Measurements from ENCODE around the gene MRNIP. TPM values are rescaled to one million over a fixed set of nuclear protein-coding genes. Genes with fewer than 3 reads are reported as not detected.
"Not testable (repeated sequence)": the region's sequence is repeated elsewhere in the genome, so short reads cannot be mapped to it uniquely, and the experiment has no call there.

The MRNIP gene
- total RNA-seq, 1 donor from 2014 or later = 42.2 TPM

GRCh38 chr5:179874536-179875292 lies 16.1 kb upstream of the MRNIP start:
- H3K36me3 Mint-ChIP-seq (ENCODE audit: low read depth) = peaks cover 14% of the 10 kb centered on the region
- H3K9me3 Mint-ChIP-seq = no peaks in the 10 kb centered on the region
- H3K4me3 Mint-ChIP-seq = no peak overlapping the region
- H3K4me1 Mint-ChIP-seq = peaks cover 4% of the 10 kb centered on the region
- no peak for TF ChIP-seq CTCF (conservative IDR thresholded peaks at IDR 0.05)
- DNase-seq (ENCODE audit: low read depth, low spot score) = no peak
- H3K27me3 Mint-ChIP-seq (ENCODE audit: low read depth) = no peaks in the 10 kb centered on the region
- no peak overlapping the region for H3K27ac Mint-ChIP-seq (ENCODE audit: unreplicated experiment)

GRCh38 chr5:179874136-179874535 lies 15.5 kb upstream of the MRNIP start:
- peaks cover 14% of the 10 kb centered on the region for H3K36me3 Mint-ChIP-seq (ENCODE audit: low read depth)
- H3K9me3 Mint-ChIP-seq = no peaks in the 10 kb centered on the region
- H3K4me3 Mint-ChIP-seq = no peak overlapping the region
- DNase-seq (ENCODE audit: low read depth, low spot score) = no peak
- peaks cover 4% of the 10 kb centered on the region for H3K4me1 Mint-ChIP-seq
- no peaks in the 10 kb centered on the region for H3K27me3 Mint-ChIP-seq (ENCODE audit: low read depth)
- H3K27ac Mint-ChIP-seq (ENCODE audit: unreplicated experiment) = no peak overlapping the region
- TF ChIP-seq CTCF (conservative IDR thresholded peaks at IDR 0.05) = no peak

- H3K4me1 Mint-ChIP-seq = peaks cover 4% of the 10 kb centered on the region
- no peak for TF ChIP-seq CTCF (conservative IDR thresholded peaks at IDR 0.05)
- no peak for DNase-seq (ENCODE audit: low read depth, low spot score)
- H3K4me3 Mint-ChIP-seq = no peak overlapping the region
- H3K36me3 Mint-ChIP-seq (ENCODE audit: low read depth) = peaks cover 14% of the 10 kb centered on the region
- no peaks in the 10 kb centered on the region for H3K9me3 Mint-ChIP-seq
- no peak overlapping the region for H3K27ac Mint-ChIP-seq (ENCODE audit: unreplicated experiment)
- no peaks in the 10 kb centered on the region for H3K27me3 Mint-ChIP-seq (ENCODE audit: low read depth)
Measured at GRCh38 chr5:179873588-179874110, 15.0 kb upstream of the MRNIP start.

- Mint-ChIP-seq H3K9me3 (no peaks in the 10 kb centered on the region), H3K4me1 (peaks cover 4% of the 10 kb centered on the region), H3K4me3 (no peak overlapping the region), H3K27me3 (ENCODE audit: low read depth) (no peaks in the 10 kb centered on the region), H3K36me3 (ENCODE audit: low read depth) (peaks cover 14% of the 10 kb centered on the region), H3K27ac (ENCODE audit: unreplicated experiment) (no peak overlapping the region)
- TF ChIP-seq CTCF (conservative IDR thresholded peaks at IDR 0.05) = no peak
- no peak for DNase-seq (ENCODE audit: low read depth, low spot score)
Measured at GRCh38 chr5:179872828-179873575, 14.4 kb upstream of the MRNIP start.

- H3K27me3 Mint-ChIP-seq (ENCODE audit: low read depth) = no peaks in the 10 kb centered on the region
- H3K36me3 Mint-ChIP-seq (ENCODE audit: low read depth) = peaks cover 9% of the 10 kb centered on the region
- peak overlapping the region; percentile 19 for H3K27ac Mint-ChIP-seq (ENCODE audit: unreplicated experiment)
- H3K9me3 Mint-ChIP-seq = no peaks in the 10 kb centered on the region
- no peak for DNase-seq (ENCODE audit: low read depth, low spot score)
- TF ChIP-seq CTCF (conservative IDR thresholded peaks at IDR 0.05) = no peak
- H3K4me3 Mint-ChIP-seq = no peak overlapping the region
- H3K4me1 Mint-ChIP-seq = peaks cover 4% of the 10 kb centered on the region
Measured at GRCh38 chr5:179872055-179872827, 13.6 kb upstream of the MRNIP start.

- not testable (repeated sequence) for H3K4me3 Mint-ChIP-seq; H3K9me3 Mint-ChIP-seq; DNase-seq (ENCODE audit: low read depth, low spot score); H3K27ac Mint-ChIP-seq (ENCODE audit: unreplicated experiment); H3K36me3 Mint-ChIP-seq (ENCODE audit: low read depth); H3K27me3 Mint-ChIP-seq (ENCODE audit: low read depth); H3K4me1 Mint-ChIP-seq
Measured at GRCh38 chr5:179871533-179871932, 12.9 kb upstream of the MRNIP start.
